ENCODE data around the gene FOXN1. TPM values are rescaled to one million over a fixed set of nuclear protein-coding genes. Genes with fewer than 3 reads are reported as not detected.

The FOXN1 gene
- total and polyA plus RNA-seq, 10 of the 15 experiments (the other 5 are each of a cell fraction or from before 2014, with no cell fraction given), result not detected

DNA sequence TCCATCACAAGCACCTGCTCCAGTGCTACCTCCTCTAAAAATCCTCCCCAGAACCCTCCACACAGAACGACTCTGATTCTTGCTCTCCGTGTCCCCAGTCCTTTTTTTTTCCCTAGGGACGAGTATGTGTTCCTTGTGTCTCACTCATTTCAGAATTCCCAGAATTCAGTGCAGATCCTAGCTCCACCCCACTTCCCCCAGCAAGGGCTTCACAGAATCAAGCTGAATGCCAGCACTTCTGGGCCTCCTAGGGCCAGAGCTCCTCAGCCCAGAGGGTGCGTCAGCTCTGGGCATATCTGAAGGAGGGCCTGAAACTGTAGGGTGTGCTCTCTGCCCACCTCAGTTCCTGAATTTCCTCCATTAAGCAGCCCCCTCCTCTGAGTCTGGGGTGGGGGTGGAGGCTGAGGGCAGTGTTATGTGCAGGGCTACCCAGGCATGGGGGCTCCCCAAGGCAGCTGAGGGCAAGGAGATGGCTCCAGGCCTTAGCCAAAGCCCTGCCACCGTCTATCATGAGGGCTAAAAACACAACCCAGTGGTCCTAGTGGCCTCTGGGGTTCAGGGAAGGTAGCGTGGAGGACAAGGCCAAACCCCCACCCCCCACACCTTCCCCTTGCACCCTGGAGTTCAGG lies 39.8 kb downstream of the FOXN1 start:
- H3K4me1 ChIP-seq (ENCODE audit: control insufficient read depth, insufficient read depth, low read length), result peaks cover 38% of the 10 kb centered on the region

More for the DNA sequence above, 39.8 kb downstream of the FOXN1 start:
- Histone ChIP-seq H3K36me3 (ENCODE audit: control insufficient read depth in 2 of 2, insufficient read depth in 2 of 2, low read length in 1 of 2) (peaks cover 2 to 3% of the 10 kb centered on the region in 2 experiments; a peak in 1 of 4 replicates), H3K9ac (ENCODE audit: control insufficient read depth, insufficient read depth, low read length) (no peak overlapping the region), H3K4me3 (no peak overlapping the region), H3K4me2 (ENCODE audit: control insufficient read depth, insufficient read depth) (no peak overlapping the region), H3K27me3 (replicated peaks in 1 of 2; ENCODE audit: control insufficient read depth in 2 of 2, insufficient read depth in 2 of 2, low read length in 1 of 2) (no peaks in the 10 kb centered on the region), H3K27ac (ENCODE audit: control insufficient read depth, insufficient read depth) (no peak overlapping the region), H4K20me1 (ENCODE audit: control insufficient read depth, insufficient read depth) (no peaks in the 10 kb centered on the region), H3K9me3 (replicated peaks; ENCODE audit: control insufficient read depth, insufficient read depth, low read length) (no peaks in the 10 kb centered on the region), H3K79me2 (ENCODE audit: control insufficient read depth, insufficient read depth, low read length) (peaks cover 35% of the 10 kb centered on the region), H2AFZ (ENCODE audit: control insufficient read depth, low read depth, low read length) (no peak overlapping the region)
- intact Hi-C loops (cut with micrococcal nuclease; ENCODE audit: unreplicated experiment), result loop anchor here (2.0 to 10.0 kb wide), 3 partner anchors 45 to 171 kb away; partner anchors contain the start of genes SARM1 and VTN
- ATAC-seq, result no peak
- RAD21 ChIA-PET (ENCODE audit: unreplicated experiment), result interaction anchor here (0.6 to 1.0 kb wide), 2 partner anchors 26 to 48 kb away, joined by 3 read pairs; no protein-coding TSS in a partner anchor
- WGBS (ENCODE audit: insufficient coverage, insufficient replicate concordance, low lambda C conversion rate, missing lambda C conversion rate), result 63% methylated on average over 6 of the region's 6 CpGs
- in situ Hi-C loops (cut with MboI), result loop anchor here (5.0 to 10.0 kb wide), 2 partner anchors 49 to 171 kb away; partner anchors contain the start of genes SARM1 and VTN
- TF ChIP-seq TCF3 (IDR thresholded peaks at IDR 0.05; ENCODE audit: borderline replicate concordance, insufficient read depth, low read depth, low read length), result no peak
- TF ChIP-seq HDGF (IDR thresholded peaks at IDR 0.05), result no peak
- no peak for TF ChIP-seq POLR2A (IDR thresholded peaks at IDR 0.05; ENCODE audit: low read depth, low read length)
- no peak for TF ChIP-seq RAD21 (IDR thresholded peaks at IDR 0.05; ENCODE audit: insufficient read depth, low read depth, low read length)
- TF ChIP-seq, protein P1, sequence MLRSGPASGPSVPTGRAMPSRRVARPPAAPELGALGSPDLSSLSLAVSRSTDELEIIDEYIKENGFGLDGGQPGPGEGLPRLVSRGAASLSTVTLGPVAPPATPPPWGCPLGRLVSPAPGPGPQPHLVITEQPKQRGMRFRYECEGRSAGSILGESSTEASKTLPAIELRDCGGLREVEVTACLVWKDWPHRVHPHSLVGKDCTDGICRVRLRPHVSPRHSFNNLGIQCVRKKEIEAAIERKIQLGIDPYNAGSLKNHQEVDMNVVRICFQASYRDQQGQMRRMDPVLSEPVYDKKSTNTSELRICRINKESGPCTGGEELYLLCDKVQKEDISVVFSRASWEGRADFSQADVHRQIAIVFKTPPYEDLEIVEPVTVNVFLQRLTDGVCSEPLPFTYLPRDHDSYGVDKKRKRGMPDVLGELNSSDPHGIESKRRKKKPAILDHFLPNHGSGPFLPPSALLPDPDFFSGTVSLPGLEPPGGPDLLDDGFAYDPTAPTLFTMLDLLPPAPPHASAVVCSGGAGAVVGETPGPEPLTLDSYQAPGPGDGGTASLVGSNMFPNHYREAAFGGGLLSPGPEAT (IDR thresholded peaks at IDR 0.05; ENCODE audit: low read depth), result no peak
- TF ChIP-seq NR2C2 (IDR thresholded peaks at IDR 0.05; ENCODE audit: borderline replicate concordance, control insufficient read depth, insufficient read length, low read depth), result no peak
- no peak for TF ChIP-seq BACH1 (IDR thresholded peaks at IDR 0.05; ENCODE audit: borderline replicate concordance)
- TF ChIP-seq MYC (IDR thresholded peaks at IDR 0.05; ENCODE audit: insufficient read depth, insufficient read length, insufficient replicate concordance, low read length, severe bottlenecking), result no peak
- no peak for TF ChIP-seq EZH2 (IDR thresholded peaks at IDR 0.05; ENCODE audit: borderline replicate concordance, control insufficient read depth, low read depth, low read length)
- no peak for TF ChIP-seq CBX5 (IDR thresholded peaks at IDR 0.05; ENCODE audit: low read depth)
- TF ChIP-seq NFIC (IDR thresholded peaks at IDR 0.05; ENCODE audit: low read depth, low read length), result no peak
- TF ChIP-seq, protein P2, sequence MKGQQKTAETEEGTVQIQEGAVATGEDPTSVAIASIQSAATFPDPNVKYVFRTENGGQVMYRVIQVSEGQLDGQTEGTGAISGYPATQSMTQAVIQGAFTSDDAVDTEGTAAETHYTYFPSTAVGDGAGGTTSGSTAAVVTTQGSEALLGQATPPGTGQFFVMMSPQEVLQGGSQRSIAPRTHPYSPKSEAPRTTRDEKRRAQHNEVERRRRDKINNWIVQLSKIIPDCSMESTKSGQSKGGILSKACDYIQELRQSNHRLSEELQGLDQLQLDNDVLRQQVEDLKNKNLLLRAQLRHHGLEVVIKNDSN (IDR thresholded peaks at IDR 0.05; ENCODE audit: borderline replicate concordance, extremely low read length, insufficient read depth, low read depth, low read length), result no peak
- no peak for TF ChIP-seq YY1 (IDR thresholded peaks at IDR 0.05; ENCODE audit: low read depth, low read length)
- no peak for TF ChIP-seq GABPA (IDR thresholded peaks at IDR 0.05; ENCODE audit: low read depth)
- TF ChIP-seq, protein P3, sequence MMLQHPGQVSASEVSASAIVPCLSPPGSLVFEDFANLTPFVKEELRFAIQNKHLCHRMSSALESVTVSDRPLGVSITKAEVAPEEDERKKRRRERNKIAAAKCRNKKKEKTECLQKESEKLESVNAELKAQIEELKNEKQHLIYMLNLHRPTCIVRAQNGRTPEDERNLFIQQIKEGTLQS (IDR thresholded peaks at IDR 0.05; ENCODE audit: borderline replicate concordance, extremely low read depth, low read depth, low read length), result no peak
- TF ChIP-seq ZNF217 (IDR thresholded peaks at IDR 0.05), result no peak
- SMC1A ChIA-PET (ENCODE audit: uncharacterized antibody, unreplicated experiment), result interaction anchor here (2.9 to 6.1 kb wide), 2 partner anchors 23 to 52 kb away, joined by 10 to 89 read pairs; partner anchors contain the start of gene PIGS
- FAIRE-seq, result no peak
- POLR2A ChIA-PET, result interaction anchor here (0.6 to 9.1 kb wide), 4 partner anchors 24 to 245 kb away, joined by 4 to 148 read pairs (median 54); partner anchors contain the start of genes ALDOC and PIGS
- no peak for DNase-seq (ENCODE audit: low read depth, low spot score)
- BruUV-seq (replicated peaks), result no TSS peak
- CTCF ChIA-PET, result interaction anchor here (0.6 to 13.9 kb wide), 5 partner anchors 24 to 199 kb away, joined by 3 to 316 read pairs (median 83); partner anchors contain the start of genes PIGS and RSKR

Data from GM12878 (cell line).